ENCODE measurements around the gene GFER.
"Not testable (repeated sequence)": the region's sequence is repeated elsewhere in the genome, so short reads cannot be mapped to it uniquely, and the experiment has no call there.

GFER gene

DNA sequence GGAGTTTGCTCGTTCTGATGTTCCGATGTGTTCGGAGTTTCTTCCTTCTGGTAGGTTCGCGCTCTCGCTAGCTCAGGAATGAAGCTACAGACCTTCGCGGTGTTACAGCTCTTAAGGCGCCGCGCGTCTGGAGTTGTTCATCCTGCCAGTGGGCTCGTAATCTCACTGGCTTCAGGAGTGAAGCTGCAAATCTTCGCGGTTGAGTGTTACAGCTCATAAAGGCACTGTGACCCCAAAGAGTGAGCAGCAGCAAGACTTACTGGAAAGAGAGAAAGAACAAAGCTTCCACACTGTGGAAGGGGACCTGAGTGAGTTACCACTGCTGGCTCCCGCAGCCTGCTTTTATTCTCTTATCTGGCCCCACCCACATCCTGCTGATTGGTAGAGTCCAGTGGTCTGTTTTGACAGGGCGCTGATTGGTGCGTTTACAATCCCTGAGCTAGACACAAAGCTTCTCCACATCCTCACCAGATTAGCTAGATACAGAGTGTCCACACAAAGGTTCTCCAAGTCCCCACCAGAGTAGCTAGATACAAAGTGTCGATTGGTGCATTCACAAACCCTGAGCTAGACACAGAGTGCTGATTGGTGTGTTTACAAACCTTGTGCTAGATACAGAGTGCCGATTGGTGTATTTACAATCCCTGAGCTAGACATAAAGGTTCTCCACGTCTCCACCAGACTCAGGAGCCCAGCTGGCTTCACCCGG is 26.4 kb upstream of the GFER start:
- DNase-seq: not testable (repeated sequence)

DNA sequence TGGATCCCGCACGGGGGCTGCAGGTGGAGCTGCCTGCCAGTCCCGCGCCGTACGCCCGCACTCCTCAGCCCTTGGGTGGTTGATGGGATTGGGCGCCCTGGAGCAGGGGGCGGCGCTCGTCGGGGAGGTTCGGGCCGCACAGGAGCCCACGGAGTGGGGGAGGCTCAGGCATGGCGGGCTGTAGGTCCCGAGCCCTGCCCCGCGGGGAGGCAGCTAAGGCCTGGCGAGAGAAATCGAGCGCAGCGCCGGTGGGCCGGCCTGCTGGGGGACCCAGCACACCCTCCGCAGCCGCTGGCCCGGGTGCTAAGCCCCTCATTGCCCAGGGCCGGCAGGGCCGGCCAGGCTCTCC is 25.9 kb upstream of the GFER start:
- not testable (repeated sequence) for DNase-seq

DNA sequence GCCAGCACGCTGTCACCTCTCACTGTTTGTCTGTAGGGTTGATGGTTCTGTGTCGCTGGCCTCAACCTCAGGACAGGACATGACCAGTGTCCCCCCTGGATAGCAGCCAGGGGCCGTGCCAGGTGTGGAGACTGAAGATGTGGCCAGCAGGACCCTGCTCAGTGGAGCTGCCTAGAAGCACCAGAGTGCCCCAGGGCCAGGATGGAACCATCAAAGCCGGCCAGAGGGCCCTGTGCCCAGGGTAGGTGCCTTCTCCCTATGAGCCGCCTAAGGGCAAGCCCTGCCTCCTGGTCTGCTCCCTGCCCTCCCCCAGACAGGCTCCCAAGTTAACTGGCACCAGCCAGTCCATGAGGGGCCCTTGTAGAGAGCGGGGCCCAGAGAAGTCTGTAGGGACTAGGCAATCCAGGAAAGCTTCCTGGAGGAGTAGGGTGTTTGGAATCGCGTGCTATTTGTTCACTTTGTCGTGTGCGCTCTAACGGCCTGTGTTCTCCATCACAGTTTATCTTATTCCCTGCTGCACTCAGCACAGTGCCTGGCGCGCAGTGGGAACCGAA is 25.2 kb upstream of the GFER start:
- DNase-seq: no peak

DNA sequence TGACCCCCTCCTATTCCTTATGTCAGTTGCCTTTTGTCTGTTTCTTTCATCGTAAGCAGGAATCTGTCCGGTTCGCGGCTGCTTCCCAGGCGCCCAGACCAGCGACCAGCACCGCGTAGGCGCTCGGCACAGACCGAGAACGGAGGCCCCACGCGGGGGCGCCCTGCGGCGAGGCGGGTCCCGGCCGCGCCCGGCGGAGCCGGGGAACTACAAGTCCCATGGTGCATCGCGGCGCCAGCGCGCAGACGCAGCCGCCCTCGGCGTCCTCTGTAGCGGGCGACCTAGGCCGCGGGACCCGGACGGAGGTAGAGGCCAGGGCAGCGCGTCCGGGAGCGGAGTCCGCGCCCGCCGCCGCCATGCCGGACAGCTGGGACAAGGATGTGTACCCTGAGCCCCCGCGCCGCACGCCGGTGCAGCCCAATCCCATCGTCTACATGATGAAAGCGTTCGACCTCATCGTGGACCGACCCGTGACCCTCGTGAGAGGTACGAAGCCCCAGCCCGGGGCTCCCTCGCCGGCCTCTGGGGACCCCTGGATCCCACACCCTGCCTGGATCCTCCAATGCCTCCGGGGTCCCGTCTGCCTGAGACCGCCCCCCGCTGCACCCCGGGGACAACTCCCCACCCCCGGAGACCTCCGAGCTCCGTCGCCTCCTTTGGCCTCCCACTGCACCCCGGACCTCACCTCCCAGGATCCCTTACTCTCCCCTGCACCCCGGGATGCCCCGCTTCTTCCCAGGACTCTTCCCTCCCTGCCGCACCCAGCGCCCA is 24.5 kb upstream of the GFER start, which contains the start of gene NDUFB10:
Gene NDUFB10, plus strand, starts transcription at position 270 of the 771 bp plus-strand sequence. Its CDS starts 87 bp downstream, at position 357.
- peak; percentile 88 for DNase-seq

DNA sequence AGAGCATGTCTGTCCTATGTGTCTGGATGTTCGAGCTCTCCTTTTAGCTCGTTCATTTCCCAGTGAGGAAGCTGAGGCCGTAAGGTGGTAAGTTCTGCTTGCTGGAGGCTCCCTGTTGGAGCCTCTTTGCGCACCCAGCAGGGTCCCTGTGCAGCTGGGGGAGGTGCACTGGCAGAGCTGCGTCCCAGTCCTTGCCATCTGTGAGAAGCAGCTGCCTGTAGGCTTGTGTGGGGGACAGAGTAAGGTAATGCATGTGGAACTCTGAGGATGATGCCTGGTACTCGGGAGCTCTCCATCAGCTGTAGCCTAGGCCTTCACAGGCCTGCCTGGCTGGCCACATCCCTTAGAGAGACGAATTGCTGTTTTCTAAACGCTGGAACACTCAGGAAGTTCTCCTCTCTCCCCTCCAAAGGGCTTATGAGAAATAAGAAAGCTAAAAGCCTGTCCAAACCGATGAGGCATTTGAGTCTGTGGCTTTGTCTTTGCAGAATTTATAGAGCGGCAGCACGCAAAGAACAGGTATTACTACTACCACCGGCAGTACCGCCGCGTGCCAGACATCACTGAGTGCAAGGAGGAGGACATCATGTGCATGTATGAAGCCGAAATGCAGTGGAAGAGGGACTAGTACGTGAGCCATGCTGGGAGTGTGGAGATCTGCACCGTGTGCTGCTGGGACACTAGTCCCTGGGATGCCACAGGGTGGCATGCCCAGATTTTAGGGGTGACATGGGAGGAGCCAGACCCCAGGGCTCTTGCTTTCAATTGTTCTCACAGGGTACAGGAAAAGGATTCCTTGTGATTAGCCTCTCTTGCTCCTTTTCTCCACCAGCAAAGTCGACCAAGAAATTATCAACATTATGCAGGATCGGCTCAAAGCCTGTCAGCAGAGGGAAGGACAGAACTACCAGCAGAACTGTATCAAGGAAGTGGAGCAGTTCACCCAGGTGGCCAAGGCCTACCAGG is 23.0 kb upstream of the GFER start:
- DNase-seq: peak; percentile 43

DNA sequence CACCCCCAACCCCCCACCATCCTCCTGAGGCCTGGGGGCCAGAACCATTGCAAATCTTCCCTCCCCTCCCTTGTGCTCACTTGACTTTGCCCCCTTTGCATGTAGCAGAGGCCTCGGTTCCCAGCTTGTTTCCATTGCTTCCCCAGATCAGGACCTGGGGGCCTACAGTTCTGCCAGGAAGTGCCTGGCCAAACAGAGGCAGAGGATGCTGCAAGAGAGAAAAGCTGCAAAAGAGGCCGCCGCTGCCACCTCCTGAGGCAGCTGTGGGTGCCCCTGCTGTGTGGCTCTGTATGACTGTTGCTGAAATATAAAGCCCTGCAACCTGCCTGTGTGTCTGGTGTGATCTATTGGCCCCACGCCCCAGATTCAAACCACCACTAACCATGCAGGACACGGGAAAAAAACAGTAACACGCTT is 22.3 kb upstream of the GFER start:
- no peak for DNase-seq

DNA sequence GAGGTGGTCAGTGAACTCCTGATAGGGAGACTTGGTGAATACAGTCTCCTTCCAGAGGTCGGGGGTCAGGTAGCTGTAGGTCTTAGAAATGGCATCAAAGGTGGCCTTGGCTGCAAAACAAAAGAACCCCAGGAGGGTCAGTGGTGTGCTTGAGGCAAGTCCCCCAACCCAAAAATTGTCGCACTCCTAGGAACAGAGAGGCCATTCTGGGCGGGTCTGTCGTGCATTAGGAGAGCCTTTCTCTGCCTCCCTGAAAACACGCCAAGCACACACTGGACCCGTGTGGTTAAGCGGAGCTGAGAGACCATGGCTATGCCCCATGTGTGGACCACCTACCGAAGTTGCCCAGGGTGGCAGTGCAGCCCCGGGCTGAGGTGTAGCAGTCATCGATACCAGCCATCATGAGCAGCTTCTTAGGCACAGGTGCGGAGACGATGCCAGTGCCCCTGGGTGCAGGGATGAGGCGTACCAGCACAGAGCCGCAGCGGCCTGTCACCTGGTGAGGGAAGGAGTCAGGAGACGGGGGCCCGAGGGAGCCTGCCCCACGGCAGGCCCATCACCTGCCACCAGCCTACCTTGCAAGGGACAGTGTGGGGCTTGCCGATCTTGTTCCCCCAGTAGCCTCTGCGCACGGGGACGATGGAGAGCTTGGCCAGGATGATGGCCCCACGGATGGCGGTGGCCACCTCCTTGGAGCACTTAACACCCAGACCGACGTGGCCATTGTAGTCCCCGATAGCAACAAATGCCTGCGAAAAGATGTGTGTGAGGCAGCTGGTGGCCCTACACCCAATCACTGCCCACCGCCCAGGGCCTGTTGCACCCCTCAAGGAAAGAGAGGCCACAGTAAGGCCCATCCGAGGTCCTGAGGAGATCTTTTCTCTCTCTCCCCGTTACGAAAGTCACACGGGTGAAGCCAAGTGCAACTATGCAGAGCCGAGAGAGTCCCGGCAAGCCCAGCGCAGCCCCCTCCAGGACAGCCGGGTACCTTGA is 21.5 kb upstream of the GFER start:
- not testable (repeated sequence) for DNase-seq

DNA sequence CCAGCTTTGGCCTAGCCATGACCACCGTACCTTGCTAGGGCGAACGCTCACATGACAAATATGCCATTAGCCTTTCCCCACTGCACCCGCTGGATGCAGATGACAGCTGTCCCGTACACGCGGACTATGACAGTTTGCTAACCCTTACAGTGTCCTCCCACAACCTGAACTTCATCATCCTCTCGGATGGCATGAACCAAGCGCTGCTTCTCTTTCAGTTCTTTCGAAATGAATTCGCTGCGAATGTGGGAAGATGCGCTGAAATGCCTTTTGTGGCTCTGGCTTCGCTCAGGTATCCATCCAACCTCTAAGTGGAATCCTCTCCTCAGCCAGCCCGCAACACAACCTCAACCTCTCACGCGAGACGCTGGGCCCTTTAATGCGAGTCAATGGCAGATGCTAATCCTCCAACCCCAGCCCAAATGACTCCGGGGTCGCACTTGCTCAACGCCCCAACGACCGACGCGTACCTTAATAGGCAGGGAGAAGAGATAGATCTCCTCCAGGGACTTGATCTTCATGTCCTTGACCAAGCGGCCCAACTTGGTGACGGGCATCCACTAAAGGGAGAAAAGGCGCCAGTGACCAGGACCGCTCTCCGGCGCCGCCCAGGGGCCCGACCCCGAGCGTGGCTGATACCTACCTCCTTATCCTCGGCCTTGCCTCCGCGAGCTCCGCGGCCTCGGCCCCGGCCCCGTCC is 20.0 kb upstream of the GFER start:
- DNase-seq: peak; percentile 26

DNA sequence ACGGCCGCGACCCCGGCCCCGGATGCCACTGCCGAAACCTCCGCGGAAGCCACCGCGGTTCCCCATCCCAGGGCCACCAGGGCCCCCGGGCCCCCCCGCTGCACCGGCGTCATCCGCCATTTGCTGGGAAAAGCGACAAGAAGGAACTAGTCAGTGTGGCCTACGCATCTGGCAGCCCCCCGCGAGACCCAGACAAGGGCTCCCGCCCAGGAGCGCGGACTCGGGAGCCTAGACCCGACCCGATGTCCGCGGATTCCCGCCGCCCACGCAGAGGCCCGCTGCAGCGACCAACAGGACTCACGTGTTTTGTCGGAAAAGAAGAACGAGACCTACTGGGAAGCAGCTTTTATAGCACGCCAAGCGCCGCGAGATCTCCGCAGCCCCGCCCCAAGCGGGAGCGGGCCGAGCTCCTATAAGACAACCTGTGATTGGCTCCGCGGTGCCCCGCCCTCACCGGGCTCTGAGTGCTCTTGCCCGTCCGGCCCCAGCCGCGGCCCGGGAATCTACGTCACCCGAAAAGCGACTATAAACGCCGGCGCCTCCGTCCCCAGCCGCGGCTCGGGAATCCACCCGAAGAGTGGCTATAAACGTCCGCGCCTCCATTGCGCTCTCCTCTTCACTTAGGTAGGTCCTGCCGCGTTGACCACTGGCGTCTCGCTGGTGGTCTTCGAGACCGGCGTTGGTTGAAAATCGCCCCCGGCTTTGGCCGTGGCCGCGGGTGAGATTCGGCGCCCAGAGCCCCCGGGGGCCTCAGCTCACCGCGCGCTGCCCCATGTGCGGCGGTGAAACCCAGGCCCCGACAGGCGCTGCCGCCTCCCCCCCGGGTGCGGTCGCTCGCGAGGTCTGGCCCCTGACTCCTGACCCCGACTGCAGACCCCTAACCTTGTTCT is 19.2 kb upstream of the GFER start, which contains the start of gene RPS2:
Gene RPS2, minus strand, starts transcription at position 321 of the 890 bp plus-strand sequence. Its CDS starts 201 bp downstream, at position 120.
- peak; percentile 98 for DNase-seq

DNA sequence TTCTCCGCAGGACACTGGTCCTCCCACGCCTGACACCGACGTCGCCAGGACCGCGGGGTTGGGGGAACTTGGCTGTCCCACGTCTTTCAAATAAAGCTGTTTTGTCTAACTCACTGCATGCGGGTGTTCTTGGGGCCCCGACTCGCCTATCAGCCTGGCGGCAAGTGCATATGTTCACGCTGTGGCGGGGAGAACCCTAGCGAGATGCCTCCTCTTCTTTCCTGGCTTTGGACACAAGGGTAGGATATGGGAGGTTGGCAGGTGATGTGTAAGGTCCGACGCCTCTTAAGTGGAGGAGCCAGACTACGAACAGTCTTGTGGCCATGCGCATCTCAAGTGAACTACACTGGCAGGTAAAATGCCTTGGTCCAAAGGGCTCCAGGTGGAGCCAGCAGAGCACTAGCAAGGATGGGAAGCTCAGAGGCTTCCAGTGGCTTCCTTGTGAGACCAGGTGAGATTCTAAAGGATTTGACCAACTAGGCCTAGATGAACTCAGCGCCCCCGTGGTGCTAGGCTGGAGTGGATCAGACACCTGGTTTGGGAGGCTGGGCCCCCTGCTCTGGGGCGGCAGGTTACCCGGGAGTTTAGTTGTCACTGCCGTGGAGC is 18.5 kb upstream of the GFER start:
- DNase-seq: no peak

DNA sequence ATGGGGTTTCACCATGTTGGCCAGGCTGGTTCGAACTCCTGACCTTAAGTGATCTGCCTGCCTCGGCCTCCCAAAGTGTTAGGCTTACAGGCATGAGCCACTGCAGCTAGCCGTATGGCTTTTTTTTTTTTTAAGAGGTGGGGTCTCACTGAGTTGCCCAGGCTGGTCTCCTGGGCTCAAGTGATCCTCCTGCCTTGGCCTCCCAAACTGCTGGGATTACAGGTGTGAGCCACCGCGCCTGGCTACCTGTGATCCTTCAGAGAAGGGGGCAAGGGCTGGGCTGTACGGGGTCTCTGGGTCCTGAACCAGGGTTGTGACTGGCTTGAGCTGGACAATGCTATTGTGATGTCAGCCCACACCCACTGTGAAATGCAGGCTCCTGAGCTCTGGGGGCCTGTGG is 17.5 kb upstream of the GFER start, which contains the start of gene RNF151:
Gene RNF151, plus strand, starts transcription at position 397 of the 400 bp plus-strand sequence. CDS start 26 bp downstream, outside the sequence.
- DNase-seq: no peak

DNA sequence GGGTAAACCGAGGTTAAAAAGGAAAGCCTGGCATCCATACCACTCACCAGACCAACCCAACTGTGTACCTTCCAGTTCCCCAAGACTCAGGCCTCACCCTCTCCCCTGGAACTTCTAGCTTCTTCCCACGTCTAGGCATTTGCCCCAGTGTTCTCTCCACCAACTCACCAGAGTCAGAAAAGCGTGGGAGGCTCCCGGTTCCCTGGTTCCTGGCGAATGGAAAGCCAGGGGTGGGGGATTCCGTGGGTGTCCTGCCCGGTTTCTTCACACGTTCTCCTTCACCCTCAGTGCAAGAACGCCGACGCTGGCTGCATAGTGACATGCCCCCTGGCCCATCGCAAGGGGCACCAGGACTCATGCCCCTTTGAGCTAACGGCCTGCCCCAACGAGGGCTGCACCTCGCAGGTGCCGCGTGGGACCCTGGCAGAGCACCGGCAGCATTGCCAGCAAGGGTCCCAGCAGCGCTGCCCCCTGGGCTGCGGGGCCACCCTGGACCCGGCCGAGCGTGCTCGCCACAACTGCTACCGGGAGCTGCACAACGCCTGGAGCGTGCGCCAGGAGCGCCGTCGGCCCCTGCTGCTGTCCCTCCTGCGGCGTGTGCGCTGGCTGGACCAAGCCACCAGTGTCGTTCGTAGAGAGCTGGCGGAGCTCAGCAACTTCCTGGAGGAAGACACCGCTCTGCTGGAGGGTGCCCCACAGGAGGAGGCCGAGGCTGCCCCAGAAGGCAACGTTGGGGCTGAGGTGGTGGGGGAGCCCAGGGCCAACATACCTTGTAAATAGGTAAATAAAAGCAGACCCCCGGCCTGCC is 15.6 kb upstream of the GFER start:
- DNase-seq: no peak

DNA sequence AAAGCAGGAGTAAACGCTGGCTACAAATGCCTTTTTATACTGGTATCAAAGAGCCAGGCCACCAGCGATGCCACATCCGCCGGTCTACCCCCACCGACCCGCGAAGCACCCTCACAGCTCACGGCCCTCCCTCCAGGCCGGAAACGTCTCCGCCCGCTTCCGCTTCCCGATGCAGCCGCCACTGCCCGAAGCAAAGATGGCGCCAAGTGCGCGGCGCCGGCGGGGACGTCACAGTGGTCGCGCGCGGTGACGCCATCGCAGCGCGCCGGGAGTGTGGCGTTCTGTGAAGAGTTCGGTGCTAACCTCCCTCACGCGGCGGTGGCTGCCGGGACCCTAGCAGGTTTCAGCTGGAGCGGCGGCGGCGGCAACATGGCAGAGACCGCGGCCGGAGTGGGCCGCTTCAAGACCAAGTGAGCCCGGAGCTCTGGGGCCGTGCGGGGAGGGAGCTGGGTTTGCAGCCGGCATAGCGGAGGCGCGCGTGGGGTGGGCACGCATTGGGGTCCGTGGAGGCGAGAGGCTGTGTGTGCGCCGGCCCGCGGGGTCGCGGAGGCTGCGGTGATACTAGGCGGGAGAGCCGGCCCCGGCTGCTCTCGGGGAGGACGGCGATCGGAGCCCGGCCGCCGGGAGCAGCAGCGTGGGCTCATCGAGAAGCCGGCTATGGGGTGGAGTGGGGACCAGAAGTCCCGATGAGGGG is 12.1 kb upstream of the GFER start, which contains the start of gene TBL3:
Gene TBL3, plus strand, starts transcription at position 258 of the 694 bp plus-strand sequence. Its CDS starts 112 bp downstream, at position 370.
- peak; percentile 96 for DNase-seq

DNA sequence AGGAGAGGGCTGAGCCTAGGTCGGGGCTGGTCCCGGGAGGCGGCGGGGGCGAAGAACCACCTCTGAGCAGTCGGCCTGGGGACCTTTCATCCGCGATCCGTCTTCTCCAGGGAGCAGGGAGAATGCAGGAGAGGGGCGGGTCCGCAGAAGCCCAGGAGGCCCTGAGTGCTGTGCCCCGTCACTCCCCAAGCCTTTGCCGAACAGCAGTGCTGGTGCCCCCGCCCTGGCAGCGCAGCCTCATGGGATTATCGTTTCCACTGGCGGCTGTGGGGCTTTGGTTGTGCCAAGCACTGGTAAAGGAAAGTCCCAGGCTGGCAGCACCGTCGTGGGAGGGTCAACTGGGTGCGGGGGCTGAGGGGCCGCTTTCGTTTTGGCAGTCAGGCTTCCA is 11.5 kb upstream of the GFER start:
- peak; percentile 30 for DNase-seq

DNA sequence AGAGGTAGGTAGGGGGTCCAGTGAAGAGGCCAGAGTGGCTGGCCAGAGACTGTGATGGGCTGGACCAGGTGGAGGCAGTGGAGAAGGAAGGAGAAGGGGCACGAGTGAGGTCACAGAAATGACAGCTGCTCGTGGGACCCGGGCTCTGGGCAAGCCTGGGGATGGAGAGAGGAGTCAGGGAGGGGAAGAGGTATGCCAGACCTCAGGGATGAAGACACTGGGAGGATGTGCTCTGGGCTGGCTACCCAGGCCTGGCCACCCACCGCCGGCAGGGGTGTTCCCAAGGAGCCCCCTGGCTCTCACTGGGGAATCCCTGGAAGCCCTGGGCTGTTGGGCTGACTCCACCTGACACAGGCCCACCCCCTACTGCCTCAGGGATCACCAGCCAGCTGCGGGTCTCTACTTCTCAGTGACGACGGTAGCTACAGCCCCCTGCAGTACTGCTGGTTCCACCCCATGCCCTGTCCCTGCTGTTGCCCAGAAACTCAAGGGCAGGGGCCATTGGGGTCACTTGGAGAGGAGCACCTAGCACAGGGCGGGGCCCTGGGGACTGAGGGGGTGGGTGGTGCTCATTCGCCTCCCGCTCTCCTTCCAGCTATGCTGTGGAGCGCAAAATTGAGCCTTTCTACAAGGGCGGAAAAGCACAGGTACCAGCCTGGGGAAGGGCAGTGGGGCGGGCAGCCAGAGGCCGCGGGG is 10.4 kb upstream of the GFER start:
- DNase-seq: no peak

All from fibroblast of skin of back (primary cell).